Measurements from ENCODE around the gene METTL22.

GRCh38 chr16:8670014-8670560 lies 48.6 kb downstream of the METTL22 start:
- TF ChIP-seq CTCF (IDR thresholded peaks at IDR 0.05 in 2 of 3, conservative IDR thresholded peaks at IDR 0.05 in 1 of 3; ENCODE audit: control insufficient read depth in 2 of 3, extremely low read depth in 1 of 3, insufficient read depth in 1 of 3, low read depth in 3 of 3, low read length in 3 of 3) (no peak), MXI1 (IDR thresholded peaks at IDR 0.05; ENCODE audit: low read depth, low read length) (no peak), CBX3 (IDR thresholded peaks at IDR 0.05; ENCODE audit: borderline replicate concordance, low read depth) (no peak)

All from GM12878 (cell line).